Activated CD4-positive, CD25-positive, alpha-beta regulatory T cell treated with anti-CD3 and anti-CD28 coated beads, Interleukin-2, amount 50 U/mL, for 72 hours (primary cell): Measurements from ENCODE around the gene AQR.
"Not testable (repeated sequence)": the region's sequence is repeated elsewhere in the genome, so short reads cannot be mapped to it uniquely, and the experiment has no call there.

ENCODE experiments used
- DNase-seq: peaks from one replicate; pipeline ENCODE4 v3.0.0; 2021

AQR gene

DNA sequence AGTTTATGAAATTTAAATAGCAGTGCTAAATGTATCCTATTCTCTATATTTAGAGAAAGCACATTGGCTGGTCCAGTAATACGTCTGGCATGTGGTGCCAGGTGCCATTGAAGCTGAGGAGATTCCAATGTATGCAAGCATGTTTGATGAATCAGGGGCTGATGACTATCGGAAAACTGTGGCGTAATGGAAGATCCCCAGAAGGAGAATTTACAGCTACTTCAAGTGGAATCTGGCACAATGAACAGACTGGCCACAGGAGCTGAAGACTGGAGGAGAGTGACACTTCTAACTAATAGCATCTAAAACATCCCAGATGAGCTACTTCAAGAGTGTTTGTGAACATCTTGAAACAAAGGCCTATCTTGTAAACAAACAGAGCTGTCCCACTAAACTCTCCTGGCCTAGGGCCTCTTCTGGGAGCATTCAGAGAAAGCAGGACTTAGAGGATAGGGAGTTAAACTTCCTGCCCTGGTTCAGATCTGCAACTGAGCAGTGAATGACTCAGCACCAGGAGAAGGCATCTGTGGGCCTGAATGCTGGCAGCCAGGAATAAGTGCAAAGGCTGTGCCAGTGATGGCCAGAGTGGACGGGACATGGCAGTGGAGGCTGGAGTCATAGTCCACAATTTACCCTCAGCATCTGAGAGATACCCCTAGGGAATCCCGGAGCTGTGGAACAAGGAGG, 159.0 kb downstream of the AQR start:
- no peak for DNase-seq

DNA sequence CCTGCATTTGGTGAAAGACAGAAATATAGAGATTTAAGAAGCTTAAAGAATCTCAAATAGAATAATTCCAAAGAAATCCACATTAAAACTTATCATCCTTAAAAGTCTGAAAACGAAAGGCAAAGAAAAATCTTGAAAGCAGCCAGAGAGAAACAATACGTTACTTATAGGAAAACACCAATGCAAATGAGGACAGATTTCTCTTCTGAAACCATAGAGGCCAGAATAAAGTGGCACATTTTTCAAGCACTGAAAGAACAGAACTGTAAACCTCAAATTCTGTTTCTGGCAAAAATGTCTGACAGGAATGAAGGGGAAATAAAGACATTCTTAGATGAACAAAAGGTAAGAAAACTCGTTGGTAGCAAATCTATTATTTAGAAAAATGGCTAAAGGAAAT, 160.4 kb downstream of the AQR start:
- DNase-seq, result no peak

DNA sequence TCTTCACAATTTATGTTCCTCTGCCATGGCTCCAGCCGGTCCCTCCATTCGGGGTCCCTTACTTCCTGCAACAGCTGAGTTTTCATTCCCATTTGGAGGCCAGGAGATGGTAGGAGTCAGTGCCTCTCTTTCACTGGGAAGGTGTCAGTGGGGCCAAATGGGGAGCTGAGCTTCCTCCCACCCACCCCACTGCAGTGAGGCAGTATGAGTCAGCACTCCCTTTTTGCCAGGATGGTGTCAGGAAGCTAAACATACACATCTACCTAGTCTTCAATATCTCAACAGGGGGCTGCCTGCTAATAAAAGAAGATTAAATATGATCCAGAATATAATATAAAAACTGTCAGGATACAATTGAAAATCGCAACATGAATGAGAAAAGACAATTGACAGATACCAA, 161.5 kb downstream of the AQR start:
- no peak for DNase-seq

DNA sequence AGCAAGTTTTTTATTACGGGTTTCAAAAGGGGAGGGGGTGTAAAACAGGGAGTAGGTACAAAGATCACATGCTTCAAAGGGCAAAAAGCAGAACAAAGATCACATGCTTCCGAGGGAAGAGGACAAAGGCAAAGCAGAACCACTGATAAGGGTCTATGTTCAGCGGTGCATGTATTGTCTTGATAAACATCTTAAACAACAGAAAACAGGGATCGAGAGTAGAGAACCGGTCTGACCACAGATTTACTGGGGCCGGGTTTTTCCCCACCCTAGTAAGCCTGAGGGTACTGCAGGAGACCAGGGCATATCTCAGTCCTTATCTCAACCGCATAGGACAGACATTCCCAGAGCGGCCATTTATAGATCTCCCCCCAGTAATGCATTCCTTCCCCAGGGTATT, 162.3 kb downstream of the AQR start:
- not testable (repeated sequence) for DNase-seq

DNA sequence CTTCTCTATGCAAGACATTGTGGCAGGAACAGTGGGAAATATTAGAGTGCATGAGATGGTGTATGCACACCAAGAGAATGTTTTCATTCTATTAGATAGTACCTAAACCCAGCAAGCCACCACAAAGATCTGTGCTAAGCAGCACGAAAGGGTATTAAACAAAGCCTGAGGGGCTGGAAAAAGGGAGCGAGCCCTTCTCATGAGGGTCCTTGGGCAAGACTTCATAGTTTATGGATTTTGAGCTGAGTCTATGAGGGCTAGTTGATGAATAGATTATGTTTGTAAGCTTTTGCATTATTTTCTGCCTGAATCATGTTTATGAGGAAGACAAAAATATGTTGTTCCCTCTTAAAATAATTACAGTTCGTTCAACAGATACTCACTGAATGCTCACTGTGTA, 164.8 kb downstream of the AQR start:
- no peak for DNase-seq

DNA sequence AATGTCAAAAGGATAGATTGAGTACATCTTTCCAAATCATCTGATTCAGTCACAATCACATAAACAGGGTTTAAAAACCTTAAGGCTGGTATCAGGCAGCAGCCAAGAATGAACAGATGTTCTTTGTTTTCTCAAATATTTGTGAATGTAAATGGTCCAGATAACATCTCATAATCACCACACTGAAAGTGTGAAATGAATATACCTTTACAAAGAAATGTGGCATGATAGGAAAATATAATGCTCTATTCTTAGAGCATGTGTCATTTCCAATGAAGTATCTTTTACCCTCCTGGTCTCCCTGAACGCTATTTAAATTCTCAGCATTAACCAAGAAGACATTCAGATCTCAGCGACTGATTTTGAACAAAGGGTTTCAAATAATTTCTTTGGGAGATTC, 165.4 kb downstream of the AQR start:
- DNase-seq, result no peak

DNA sequence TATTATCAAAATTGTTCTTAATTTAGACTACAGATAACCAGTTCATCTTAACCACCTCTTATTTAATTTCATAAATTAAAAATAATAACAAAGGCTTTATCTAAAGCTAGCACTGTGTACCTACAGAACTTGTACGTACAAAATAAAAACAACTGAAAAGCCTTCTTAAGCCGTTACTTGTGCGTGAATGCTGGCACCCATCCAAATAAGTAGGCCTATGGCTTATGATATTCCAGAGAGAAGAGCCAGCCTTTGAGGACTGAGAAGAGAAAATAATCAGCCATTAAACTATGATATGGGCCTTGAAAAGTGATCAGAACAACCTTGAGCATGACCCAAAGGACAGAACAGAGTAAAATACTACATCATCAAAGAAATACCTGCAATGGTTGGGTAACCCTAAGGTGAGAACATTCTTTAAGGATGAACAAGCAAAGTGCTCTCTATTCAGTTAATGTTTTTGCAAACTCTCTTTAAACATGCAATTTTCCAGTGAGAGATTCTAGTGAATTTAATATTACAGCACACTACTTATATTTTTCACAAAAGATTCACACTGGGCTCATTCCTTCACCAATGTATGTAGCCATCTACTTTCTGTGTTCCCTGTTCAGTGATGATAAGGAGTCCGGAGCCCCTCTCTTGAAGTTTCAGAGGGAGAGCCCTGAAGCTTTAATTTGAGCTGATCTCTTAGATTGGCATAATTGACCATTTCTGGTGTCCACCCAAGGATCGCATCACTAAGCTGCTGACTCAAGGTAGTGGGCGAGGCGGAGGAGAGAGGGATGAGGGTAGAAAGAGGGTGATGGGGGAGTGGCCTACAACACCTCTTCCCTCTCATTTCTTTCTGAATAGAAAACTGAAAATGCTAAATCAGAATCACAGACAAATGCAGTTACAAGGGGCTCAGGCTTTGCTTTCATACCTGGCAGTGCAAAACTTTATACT, 166.5 kb downstream of the AQR start:
- DNase-seq, result no peak

DNA sequence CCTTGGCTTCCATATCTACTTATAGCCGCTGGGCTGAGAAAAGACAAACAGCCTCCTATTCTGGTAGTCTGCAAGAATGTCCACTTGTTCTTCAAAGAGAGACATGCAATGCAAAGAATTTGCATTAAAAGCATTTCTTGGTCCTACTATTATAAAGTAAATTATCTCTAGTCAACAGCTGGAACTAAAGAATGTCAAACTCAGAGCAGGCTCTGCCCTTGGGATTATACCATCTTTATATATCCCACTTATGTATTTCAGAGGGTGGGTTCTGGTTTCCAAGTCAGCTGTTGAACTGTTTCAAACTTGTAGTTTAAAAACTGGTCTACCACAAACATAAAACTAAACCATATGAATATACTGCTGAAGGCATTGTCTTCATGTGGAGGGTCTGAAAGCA, 167.2 kb downstream of the AQR start:
- no peak for DNase-seq
